ENCODE data around the gene GPR39. TPM values are rescaled to one million over a fixed set of nuclear protein-coding genes. Genes with fewer than 3 reads are reported as not detected.

The GPR39 gene
- total and polyA plus RNA-seq, 8 donors: 0.87 to 16.0 (median 5.5) TPM; not detected in 1

- Histone ChIP-seq H3K4me3 (no peak overlapping the region), H3K27me3 (no peaks in the 10 kb centered on the region), H3K4me1 (no peaks in the 10 kb centered on the region), H3K36me3 (no peaks in the 10 kb centered on the region), H3K27ac (no peak overlapping the region), H3K9me3 (no peaks in the 10 kb centered on the region)
- TF ChIP-seq EP300 (IDR thresholded peaks at IDR 0.05) (no peak), CTCF (IDR thresholded peaks at IDR 0.05) (no peak), POLR2AphosphoS5 (IDR thresholded peaks at IDR 0.05) (no peak), POLR2A (IDR thresholded peaks at IDR 0.05) (no peak)
- no peak for DNase-seq
- intact Hi-C loops (cut with DNase I; ENCODE audit: low total_unique reads): no loop called here
- WGBS, 5 donors: 58 to 79% (median 65%) methylated on average over 2 of the region's 2 CpGs
Measured at GRCh38 chr2:132577686-132578085, 161.1 kb downstream of the GPR39 start.

GRCh38 chr2:132581591-132581990 lies 165.0 kb downstream of the GPR39 start:
- Histone ChIP-seq H3K36me3 (no peaks in the 10 kb centered on the region), H3K4me1 (no peaks in the 10 kb centered on the region), H3K27ac (peak overlapping the region in 1 of 5 donors; percentile 18), H3K27me3 (no peaks in the 10 kb centered on the region), H3K9me3 (no peaks in the 10 kb centered on the region), H3K4me3 (no peak overlapping the region)
- intact Hi-C loops (cut with DNase I; ENCODE audit: low total_unique reads): no loop called here
- no peak for DNase-seq
- TF ChIP-seq EP300 (IDR thresholded peaks at IDR 0.05) (no peak), POLR2A (IDR thresholded peaks at IDR 0.05) (no peak), POLR2AphosphoS5 (IDR thresholded peaks at IDR 0.05) (no peak), CTCF (IDR thresholded peaks at IDR 0.05) (no peak)
- WGBS, 5 donors: 76 to 86% (median 79%) methylated on average over 5 of the region's 5 CpGs

- Histone ChIP-seq H3K4me1 (no peaks in the 10 kb centered on the region), H3K36me3 (no peaks in the 10 kb centered on the region), H3K27ac (peak overlapping the region in 1 of 5 donors; percentile 18), H3K27me3 (no peaks in the 10 kb centered on the region), H3K9me3 (no peaks in the 10 kb centered on the region), H3K4me3 (no peak overlapping the region)
- WGBS, 5 donors: 41 to 52% (median 46%) methylated on average over 8 to 9 of the region's 9 CpGs
- no peak for TF ChIP-seq EP300 (IDR thresholded peaks at IDR 0.05)
- no peak for TF ChIP-seq POLR2AphosphoS5 (IDR thresholded peaks at IDR 0.05)
- no peak for TF ChIP-seq POLR2A (IDR thresholded peaks at IDR 0.05)
- no peak for TF ChIP-seq CTCF (IDR thresholded peaks at IDR 0.05)
- intact Hi-C loops (cut with DNase I; ENCODE audit: low total_unique reads): no loop called here
- DNase-seq: peak; percentile 38 to 57
Measured at GRCh38 chr2:132581991-132582738, 165.6 kb downstream of the GPR39 start.

GRCh38 chr2:132583666-132584360 lies 167.2 kb downstream of the GPR39 start:
- Histone ChIP-seq H3K27ac (no peak overlapping the region), H3K9me3 (no peaks in the 10 kb centered on the region), H3K27me3 (no peaks in the 10 kb centered on the region), H3K36me3 (no peaks in the 10 kb centered on the region), H3K4me1 (no peaks in the 10 kb centered on the region), H3K4me3 (no peak overlapping the region)
- no peak for TF ChIP-seq EP300 (IDR thresholded peaks at IDR 0.05)
- DNase-seq: no peak
- 86 to 91% (median 88%) methylated on average over 10 of the region's 10 CpGs for WGBS, 5 donors
- intact Hi-C loops (cut with DNase I; ENCODE audit: low total_unique reads): no loop called here
